ENCODE results near the gene PRF1.

PRF1 gene

DNA sequence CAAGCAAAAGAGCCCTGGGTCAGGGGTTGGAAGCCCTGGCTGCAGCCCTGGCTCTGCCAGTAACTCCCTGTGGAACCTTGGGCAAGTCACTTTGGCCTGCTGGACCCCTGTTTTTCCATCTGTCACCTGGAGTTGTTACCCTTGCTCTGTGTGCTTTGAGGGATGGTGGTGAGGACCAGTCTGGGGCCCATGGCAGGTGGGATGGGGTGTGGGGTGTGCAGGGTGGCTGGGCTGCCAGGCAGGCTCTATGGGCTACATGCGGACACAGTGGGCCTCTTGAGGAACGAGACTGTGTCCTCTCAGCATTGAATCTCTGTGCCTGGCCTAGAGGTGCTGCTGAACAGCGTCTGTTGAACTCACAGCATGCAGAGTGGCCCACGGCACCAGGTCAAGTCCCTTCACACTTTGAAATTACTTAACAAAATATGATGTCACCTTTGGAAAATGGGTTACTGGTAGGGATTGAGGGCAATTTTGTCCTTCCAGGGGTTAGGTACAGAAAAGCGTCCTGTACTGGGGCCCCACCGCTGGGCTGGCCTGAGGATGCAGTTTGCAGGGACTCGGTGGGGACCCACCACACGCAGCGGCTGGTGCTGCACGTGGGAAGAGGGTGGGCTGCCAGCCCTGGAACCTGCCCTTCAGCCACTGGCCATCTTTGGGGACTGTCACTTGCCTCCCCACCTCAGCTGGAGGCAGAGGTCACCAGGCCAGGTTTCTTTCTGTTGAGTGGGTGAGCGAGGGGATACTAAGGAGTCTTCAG lies 45.3 kb downstream of the PRF1 start:
- DNase-seq (ENCODE audit: low spot score in 2 of 2) (no peak), ATAC-seq (no peak)
- Mint-ChIP-seq H3K36me3 (no peaks in the 10 kb centered on the region), H3K4me1 (peaks cover 39% of the 10 kb centered on the region), H3K27ac (no peak overlapping the region), H3K9me3 (no peaks in the 10 kb centered on the region), H3K4me3 (no peak overlapping the region)

DNA sequence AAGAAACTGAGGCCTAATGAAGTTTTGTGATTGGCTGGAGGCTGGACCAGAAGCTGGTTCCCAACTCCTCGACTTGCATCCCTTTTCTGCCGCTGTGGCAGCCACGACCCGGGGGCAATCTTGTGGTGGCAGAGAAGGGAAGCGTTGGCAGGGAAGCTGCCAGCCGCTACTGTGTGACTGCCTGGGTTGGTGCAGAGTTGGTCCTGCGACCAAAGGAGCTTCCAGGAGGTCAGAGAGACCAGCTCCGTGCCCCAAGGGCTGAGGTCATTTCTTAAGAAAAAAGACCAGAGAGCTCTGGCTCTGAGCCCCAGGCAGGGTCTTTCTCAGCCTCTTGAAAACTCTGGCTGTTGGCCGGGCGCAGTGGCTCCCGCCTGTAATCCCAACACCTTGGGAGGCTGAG lies 47.2 kb downstream of the PRF1 start:
- peaks cover 24% of the 10 kb centered on the region for H3K4me1 Mint-ChIP-seq
- no peaks in the 10 kb centered on the region for H3K9me3 Mint-ChIP-seq
- no peak overlapping the region for H3K4me3 Mint-ChIP-seq
- DNase-seq (ENCODE audit: low spot score in 2 of 2) (no peak), ATAC-seq (no peak)
- H3K27ac Mint-ChIP-seq: no peak overlapping the region
- H3K36me3 Mint-ChIP-seq: no peaks in the 10 kb centered on the region

DNA sequence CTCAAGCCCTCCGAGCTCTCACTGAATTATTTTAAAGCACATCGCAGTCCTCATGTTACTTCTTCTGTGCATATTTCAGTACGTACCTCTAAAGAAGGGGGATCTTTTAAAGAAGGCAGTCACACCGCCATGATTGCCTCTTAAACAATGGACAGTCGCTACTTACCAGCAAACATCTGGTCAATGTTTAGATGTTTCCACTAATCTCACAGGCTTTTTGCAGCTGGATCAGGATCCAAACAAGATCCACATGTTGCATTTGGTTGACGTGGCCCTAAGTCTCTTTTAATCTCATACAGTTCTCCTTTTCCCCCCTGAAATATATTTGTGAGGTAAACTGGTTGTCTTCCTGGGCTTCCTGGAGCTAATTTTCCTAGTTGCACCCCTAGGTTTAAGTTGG lies 50.0 kb downstream of the PRF1 start:
- DNase-seq (ENCODE audit: low spot score in 2 of 2): no peak

DNA sequence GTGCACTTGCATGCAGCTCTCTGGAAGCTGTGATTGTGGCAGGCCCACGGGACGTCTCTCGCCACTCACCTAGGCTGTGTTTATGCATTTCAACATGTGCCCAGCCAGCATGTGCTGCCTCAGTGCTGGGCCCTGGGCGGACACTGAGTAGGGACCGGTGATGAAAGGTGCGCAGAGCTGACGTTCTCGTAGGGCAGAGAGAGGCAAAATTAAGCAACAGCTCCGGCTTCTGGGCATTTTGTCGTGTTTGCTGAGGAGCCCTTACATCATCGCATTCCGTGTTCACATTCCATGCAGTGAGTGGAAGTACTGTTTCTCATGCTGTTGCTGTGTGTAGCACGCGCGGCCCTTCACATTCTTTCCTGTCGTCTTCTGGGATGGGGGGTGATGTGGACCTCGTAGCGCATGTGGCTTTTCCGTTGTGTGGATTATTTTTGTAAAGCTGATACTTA lies 50.5 kb downstream of the PRF1 start:
- Mint-ChIP-seq H3K27ac (no peak overlapping the region), H3K4me3 (no peak overlapping the region), H3K9me3 (no peaks in the 10 kb centered on the region), H3K4me1 (no peaks in the 10 kb centered on the region), H3K36me3 (peaks cover 5% of the 10 kb centered on the region)
- DNase-seq (ENCODE audit: low spot score in 2 of 2) (no peak), ATAC-seq (no peak)

More for the DNA sequence above, 50.0 kb downstream of the PRF1 start:
- Mint-ChIP-seq H3K4me1 (no peaks in the 10 kb centered on the region), H3K27ac (no peak overlapping the region), H3K36me3 (peaks cover 5% of the 10 kb centered on the region), H3K9me3 (no peaks in the 10 kb centered on the region), H3K4me3 (no peak overlapping the region)
- no peak for ATAC-seq

DNA sequence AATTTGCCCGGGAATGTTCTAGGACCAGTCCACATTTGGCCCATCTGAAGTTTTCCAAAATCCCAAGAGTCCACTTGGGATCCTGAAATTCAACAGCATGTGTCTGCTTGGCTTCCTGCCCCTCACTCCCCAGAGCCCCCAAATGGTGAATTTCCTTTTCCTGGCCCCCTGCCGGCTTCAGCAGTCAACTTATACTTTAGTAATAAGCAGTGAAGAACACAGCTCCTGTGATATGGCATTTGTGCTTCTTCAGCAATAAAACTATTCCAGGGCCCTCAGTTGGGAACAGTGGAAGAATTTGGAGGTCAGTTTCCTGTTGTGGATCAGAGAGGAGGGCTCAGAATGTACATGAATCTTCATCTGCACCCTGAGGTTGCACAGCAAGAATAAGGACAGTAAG lies 51.1 kb downstream of the PRF1 start:
- DNase-seq (ENCODE audit: low spot score in 2 of 2) (no peak), ATAC-seq (no peak)
- peaks cover 5% of the 10 kb centered on the region for H3K36me3 Mint-ChIP-seq
- H3K4me3 Mint-ChIP-seq: no peak overlapping the region
- H3K4me1 Mint-ChIP-seq: no peaks in the 10 kb centered on the region
- no peak overlapping the region for H3K27ac Mint-ChIP-seq
- H3K9me3 Mint-ChIP-seq: no peaks in the 10 kb centered on the region

DNA sequence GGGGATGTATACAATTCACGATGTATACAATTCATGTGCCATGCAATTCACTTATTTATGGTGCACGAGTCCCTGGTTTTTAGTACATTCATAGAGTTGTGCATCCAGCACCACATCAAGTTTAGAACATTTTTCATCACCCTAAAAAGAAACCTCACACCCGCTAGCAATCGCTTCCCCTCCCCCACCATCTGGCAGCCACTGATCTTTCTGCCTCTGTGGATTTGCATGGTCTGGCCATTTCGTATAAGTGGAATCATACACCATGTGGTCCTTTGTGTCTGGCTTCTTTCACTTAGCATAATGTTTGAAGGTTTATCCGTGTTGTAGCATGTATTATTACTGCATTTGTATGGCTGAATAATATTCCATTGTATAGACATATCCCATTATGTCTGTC lies 52.1 kb downstream of the PRF1 start:
- Mint-ChIP-seq H3K9me3 (no peaks in the 10 kb centered on the region), H3K36me3 (peaks cover 5% of the 10 kb centered on the region), H3K4me3 (no peak overlapping the region), H3K27ac (no peak overlapping the region), H3K4me1 (no peaks in the 10 kb centered on the region)
- DNase-seq (ENCODE audit: low spot score in 2 of 2): no peak
- ATAC-seq: no peak

DNA sequence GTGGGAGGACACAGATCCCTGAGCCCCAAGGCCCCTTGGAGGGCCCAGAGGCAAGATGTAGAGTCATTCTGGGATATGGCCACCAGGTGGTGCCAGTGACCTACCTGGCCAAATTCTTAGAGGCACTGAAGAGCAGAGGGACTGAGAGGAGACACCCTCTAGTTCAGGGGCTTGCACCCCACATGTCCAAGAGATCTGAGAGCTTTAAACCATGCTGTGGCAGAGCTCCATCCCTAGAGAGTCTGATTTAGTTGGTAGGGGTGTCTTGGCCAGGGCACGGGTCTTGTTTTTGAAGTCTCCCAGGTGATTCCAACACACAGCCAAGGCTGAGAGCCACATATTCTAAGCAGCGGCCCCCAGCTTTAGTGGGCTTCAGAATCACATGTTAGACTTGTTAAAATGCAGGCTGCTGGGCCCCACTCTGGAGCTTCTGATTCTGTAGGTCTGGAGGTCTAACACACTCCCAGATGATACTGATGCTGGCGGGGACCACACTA lies 52.5 kb downstream of the PRF1 start:
- no peaks in the 10 kb centered on the region for H3K4me1 Mint-ChIP-seq
- no peak overlapping the region for H3K4me3 Mint-ChIP-seq
- DNase-seq (ENCODE audit: low spot score in 2 of 2): peak; percentile 74 to 88
- peak; percentile 85 for ATAC-seq
- H3K36me3 Mint-ChIP-seq: peaks cover 5% of the 10 kb centered on the region
- H3K27ac Mint-ChIP-seq: peak overlapping the region; percentile 56
- no peaks in the 10 kb centered on the region for H3K9me3 Mint-ChIP-seq

DNA sequence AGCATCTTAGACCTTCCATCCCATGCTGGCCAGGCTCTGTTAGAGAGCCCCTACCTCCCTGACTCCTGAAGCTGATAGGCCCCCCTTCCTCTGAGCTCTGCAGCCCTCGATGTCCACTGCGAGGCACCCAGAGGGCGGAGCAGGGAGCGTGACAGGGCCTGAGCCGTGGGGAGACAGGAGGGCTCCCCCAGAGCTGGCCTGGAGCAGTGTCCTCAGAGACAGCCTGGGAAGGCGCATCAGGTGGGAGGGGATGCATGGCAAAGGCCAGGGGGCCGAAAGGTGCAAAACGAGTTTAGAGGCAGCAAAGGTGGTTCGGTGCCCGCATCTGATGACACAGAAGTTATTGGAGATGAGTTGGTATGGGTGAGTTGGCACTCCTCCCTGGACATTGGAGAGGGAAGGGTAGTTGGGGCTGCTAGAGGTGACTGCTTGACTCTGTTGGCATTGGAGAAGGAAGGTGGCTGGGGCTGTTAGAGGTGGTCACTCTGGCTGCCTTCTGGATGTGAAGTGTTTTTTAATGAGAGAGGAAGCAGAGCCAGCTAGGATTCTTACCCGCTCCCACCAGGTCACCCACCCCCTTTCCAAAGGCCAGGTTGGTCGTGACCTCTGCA lies 53.1 kb downstream of the PRF1 start:
- Mint-ChIP-seq H3K4me1 (no peaks in the 10 kb centered on the region), H3K36me3 (peaks cover 5% of the 10 kb centered on the region), H3K4me3 (no peak overlapping the region), H3K9me3 (no peaks in the 10 kb centered on the region), H3K27ac (peak overlapping the region; percentile 56)
- DNase-seq (ENCODE audit: low spot score in 2 of 2) (no peak), ATAC-seq (peak; percentile 31)

Data from stimulated activated effector memory CD8-positive, alpha-beta T cell treated with anti-CD3 and anti-CD28 coated beads, Interleukin-12 subunit alpha, Interleukin-12 subunit beta, amount 100 ng/mL, for 72 hours (primary cell).